GM15510 (cell line): ENCODE data around the gene SHISA9.

Experiments used
- POLR2A ChIP-seq: IDR thresholded peaks from 3 replicates; pipeline ENCODE4 v1.6.1; 2011; ENCODE audit warnings: borderline replicate concordance; ENCODE audit not compliant: insufficient read length; ENCODE audit errors: extremely low read depth

SHISA9 gene

GRCh38 chr16:12901597-12902461, at the start of gene SHISA9:
SHISA9 (plus strand) TSS chr16:12901598.
- no peak for TF ChIP-seq POLR2A

GRCh38 chr16:12853972-12854371, 47.4 kb upstream of the SHISA9 start:
- no peak for TF ChIP-seq POLR2A

- no peak for TF ChIP-seq POLR2A
These were observed 39.1 kb upstream of the SHISA9 start for GRCh38 chr16:12862327-12862726.

- no peak for TF ChIP-seq POLR2A
These were observed 38.5 kb upstream of the SHISA9 start for GRCh38 chr16:12862941-12863340.

GRCh38 chr16:12866981-12867551, 34.3 kb upstream of the SHISA9 start:
- no peak for TF ChIP-seq POLR2A

GRCh38 chr16:12868169-12868568, 33.2 kb upstream of the SHISA9 start:
- TF ChIP-seq POLR2A, result no peak

DNA sequence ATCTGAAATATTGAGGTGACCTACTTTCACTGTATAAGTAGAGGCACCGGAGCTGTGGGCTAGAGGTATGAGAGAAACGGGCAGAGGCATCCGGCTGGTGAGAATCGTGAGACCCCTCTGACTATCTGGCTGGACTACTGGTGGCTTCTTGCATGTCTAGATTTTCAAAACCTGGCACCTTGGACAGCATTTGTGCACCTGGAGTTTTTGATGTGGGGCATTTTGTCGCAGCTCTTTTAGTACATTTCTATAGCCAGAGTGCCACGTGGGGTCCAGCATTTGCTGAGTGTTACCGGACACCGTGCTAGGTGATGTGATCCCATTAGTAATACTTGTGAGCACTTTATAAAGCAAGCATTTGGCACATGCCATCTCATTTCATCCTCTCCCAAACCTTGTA, 32.6 kb upstream of the SHISA9 start:
- no peak for TF ChIP-seq POLR2A

DNA sequence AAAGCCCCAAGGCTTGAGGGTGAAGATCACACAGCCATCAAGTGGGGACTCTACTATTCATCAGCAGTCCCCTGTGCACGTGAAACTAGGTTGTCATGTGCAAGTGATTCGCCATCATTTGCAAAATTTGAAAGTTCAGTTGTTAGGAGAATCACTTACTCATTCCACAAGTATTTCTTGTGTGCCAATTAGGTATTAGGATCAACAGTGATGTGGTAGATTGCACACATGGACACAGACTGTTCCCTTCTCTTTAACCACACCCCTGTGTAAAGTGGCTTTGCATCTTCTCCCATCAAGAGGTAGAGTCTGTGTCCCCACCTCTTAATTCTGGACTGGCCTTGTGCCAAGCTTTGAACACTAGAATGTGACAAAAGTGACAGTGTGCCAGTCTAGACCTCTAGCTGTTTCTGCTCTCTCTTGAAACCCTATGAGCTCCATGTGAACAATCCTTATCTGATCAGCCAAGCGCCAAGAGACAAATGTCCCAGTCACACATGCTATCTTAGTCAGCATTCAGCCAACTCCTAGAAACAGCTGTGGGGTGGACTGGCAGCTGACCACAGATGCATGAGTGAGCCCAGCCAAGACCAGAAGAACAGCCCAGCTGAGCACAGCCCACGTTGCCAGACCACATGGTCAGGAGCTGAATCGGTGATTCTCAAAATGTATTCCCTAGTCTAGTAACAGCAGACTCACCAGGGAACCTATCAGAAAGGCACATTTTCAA, 31.5 kb upstream of the SHISA9 start:
- TF ChIP-seq POLR2A, result no peak

GRCh38 chr16:12871784-12872183, 29.6 kb upstream of the SHISA9 start:
- no peak for TF ChIP-seq POLR2A

- no peak for TF ChIP-seq POLR2A
These were observed 27.2 kb upstream of the SHISA9 start for GRCh38 chr16:12874186-12874585.

GRCh38 chr16:12876778-12877177, 24.6 kb upstream of the SHISA9 start:
- no peak for TF ChIP-seq POLR2A

DNA sequence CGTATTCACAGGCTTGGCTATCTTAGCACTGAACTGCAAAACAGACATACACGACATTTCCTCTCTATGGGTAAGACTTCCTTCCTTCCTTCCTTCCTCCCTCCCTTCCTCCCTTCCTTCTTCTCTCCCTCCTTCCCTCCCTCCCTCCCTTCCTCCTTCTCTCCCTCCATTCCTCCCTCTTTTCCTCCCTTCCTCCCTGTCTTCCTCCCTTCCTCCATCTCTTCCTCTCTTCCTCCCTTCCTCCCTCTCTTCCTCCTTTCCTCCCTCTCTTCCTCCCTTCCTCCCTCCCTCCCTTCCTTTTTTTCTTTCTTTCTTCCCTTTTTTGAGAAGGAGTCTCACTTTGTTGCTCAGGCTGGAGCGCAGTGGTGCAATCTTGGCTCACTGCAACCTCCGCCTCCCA, 22.4 kb upstream of the SHISA9 start:
- no peak for TF ChIP-seq POLR2A

DNA sequence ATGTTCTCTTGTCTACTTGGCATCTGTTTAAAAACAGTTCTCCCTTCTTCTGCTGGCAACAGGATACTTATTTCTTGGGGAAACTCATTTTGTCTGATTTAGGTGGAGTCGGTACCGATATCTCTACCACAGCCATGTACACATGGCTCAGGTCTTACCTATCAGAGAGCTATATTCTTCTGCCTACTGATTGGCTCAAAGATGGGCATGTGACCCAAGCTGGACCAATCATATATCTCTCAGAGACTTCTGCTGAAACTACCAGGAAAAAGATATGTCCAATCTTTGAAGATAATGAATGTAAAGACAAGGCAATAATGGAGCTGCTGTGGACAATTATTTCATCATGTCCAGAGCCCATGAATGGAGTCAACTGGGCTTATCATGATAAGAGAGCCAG, 21.6 kb upstream of the SHISA9 start:
- no peak for TF ChIP-seq POLR2A

DNA sequence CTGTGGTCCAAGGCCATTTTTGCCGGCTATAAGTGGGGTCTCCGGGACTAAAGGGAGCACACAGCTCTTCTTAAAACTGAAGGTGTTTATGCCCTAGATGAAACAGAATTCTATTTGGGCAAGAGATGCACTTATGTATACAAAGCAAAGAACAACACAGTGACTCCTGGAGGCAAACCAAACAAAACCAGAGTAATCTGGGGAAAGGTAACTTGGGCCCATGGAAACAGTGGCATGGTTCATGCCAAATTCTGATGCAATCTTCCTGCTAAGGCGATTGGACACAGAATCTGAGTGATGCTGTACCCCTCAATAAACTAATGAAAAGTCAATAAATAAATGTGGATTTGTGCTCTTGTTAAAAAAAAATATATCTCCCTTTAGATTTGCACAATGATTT, 20.2 kb upstream of the SHISA9 start:
- TF ChIP-seq POLR2A, result no peak

- TF ChIP-seq POLR2A, result no peak
These were observed 19.7 kb upstream of the SHISA9 start for GRCh38 chr16:12881740-12882139.

DNA sequence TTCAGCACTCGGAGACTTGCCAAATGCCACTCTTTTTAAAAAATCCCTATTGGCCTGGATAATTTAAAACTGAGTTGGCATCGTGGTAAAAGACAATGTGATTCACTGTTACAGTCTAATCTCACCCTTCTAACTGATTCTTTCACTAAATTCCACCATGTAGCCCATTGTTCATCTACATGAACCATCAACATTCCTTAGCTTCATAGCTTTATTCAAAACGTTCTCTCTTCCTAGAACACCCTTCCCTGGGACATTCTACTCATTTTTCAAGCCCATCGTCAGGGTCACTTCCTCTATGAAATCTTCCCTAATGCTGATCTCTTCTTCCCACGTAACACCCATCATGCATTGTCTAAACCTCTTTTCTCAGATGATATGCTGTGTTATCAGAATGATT, 15.7 kb upstream of the SHISA9 start:
- TF ChIP-seq POLR2A, result no peak

DNA sequence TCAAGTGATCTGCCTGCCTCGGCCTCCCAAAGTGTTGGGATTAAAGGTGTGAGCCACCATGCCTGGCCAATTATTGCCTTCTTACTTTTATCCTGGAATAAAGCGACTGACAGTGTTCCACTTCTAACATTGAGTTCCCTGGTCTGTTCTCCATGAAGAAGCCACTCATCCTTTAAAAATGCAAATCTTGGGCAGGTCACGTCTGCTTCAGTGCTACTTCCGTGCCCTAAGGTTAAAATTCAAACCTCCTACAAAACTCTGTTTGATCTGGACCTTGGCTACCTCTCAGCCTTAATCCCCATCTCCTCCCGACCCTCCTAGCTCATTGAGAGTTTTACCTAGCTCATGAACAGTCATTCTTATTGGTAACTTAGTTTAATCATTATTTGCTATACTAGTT, 9.6 kb upstream of the SHISA9 start:
- no peak for TF ChIP-seq POLR2A
